ENCODE data around the gene CSRNP3. TPM values are rescaled to one million over a fixed set of nuclear protein-coding genes. Genes with fewer than 3 reads are reported as not detected.

Gene CSRNP3
- total RNA-seq, 1 donor from 2014 or later: 0.26 TPM

DNA sequence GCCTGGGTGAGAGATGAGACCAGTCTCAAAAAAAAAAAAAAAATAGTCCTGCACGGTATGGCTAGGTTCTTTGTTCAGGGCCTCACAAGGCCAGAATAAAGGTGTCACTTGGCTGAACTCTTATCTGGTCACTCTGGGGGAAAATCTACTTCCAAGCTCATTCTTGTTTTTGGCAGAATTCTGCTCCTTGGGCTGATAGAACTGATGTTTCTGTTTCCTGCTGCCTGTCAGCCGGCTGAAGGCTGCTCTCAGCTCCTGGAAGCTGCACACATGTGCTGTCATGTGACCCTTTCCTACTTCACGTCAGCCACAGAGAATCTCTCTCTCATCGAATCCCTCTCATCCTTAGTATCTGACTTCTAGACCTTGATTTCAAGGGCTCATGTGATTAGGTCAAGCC lies 10.4 kb downstream of the CSRNP3 start:
- no peak overlapping the region for H3K4me3 ChIP-seq (ENCODE audit: low read depth, low read length)
- TF ChIP-seq, protein P1, sequence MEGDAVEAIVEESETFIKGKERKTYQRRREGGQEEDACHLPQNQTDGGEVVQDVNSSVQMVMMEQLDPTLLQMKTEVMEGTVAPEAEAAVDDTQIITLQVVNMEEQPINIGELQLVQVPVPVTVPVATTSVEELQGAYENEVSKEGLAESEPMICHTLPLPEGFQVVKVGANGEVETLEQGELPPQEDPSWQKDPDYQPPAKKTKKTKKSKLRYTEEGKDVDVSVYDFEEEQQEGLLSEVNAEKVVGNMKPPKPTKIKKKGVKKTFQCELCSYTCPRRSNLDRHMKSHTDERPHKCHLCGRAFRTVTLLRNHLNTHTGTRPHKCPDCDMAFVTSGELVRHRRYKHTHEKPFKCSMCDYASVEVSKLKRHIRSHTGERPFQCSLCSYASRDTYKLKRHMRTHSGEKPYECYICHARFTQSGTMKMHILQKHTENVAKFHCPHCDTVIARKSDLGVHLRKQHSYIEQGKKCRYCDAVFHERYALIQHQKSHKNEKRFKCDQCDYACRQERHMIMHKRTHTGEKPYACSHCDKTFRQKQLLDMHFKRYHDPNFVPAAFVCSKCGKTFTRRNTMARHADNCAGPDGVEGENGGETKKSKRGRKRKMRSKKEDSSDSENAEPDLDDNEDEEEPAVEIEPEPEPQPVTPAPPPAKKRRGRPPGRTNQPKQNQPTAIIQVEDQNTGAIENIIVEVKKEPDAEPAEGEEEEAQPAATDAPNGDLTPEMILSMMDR (IDR thresholded peaks at IDR 0.05; ENCODE audit: insufficient read depth, low read length, severe bottlenecking): no peak
- H3K27me3 ChIP-seq (ENCODE audit: control insufficient read depth, insufficient read depth, low read length): no peaks in the 10 kb centered on the region
- no peaks in the 10 kb centered on the region for H3K36me3 ChIP-seq (ENCODE audit: control insufficient read depth, insufficient read depth, low read length)
- FAIRE-seq: no peak
- DNase-seq (ENCODE audit: low read depth): no peak

DNA sequence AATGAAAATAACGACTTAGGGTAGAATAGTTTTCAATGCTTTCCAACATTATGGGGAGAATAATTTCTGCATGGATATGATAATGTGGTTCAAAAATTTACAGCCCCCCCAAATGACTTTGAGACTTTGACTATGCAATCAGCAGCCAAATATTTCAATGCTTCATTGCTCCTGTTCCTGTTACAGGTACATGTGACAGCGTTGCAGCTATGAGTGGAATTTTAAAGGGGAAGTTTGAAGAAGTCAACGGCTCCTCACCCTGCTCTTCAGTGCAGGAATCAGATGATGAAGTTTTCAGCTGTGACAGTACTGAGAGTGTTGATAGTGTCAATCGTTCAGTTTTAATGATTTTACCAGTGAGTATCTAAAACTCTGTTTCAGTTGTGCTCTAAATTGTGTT lies 25.1 kb downstream of the CSRNP3 start:
- FAIRE-seq: no peak
- Histone ChIP-seq H3K27me3 (ENCODE audit: control insufficient read depth, insufficient read depth, low read length) (no peaks in the 10 kb centered on the region), H3K36me3 (ENCODE audit: control insufficient read depth, insufficient read depth, low read length) (no peaks in the 10 kb centered on the region), H3K4me3 (ENCODE audit: low read depth, low read length) (no peak overlapping the region)
- TF ChIP-seq, protein P1 (IDR thresholded peaks at IDR 0.05; ENCODE audit: insufficient read depth, low read length, severe bottlenecking): no peak
- DNase-seq (ENCODE audit: low read depth): no peak

DNA sequence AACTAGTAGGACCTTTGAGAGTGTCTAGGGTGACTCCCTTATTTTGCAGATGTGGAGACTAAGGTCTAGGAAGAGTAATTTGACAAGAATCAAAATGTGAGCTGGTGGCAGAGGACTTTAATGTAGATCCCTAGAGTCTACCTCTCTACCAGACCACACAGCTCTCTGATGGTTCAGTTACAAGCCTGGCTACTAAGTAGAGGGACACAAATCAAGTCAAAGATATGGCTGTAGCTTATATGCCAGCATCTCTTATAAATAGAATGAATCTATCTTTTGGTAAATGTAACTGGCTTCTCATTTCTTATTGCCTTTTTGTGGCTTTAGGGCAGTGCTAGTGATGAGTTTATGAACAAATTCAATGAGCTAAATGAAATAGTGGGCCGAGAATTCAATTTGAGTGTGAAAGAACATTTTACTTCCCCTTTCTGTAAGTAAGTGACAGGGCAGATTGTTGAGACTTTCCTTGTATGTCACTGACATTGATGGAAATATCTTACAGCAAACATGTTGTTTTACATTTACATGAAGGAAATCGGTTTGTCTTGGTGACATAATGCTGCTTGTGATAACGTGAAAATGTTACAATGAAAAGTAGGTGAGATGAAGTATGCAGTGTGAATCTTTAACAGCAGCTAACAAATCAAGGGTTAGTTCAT lies 28.3 kb downstream of the CSRNP3 start:
- Histone ChIP-seq H3K4me3 (ENCODE audit: low read depth, low read length) (no peak overlapping the region), H3K27me3 (ENCODE audit: control insufficient read depth, insufficient read depth, low read length) (no peaks in the 10 kb centered on the region), H3K36me3 (ENCODE audit: control insufficient read depth, insufficient read depth, low read length) (no peaks in the 10 kb centered on the region)
- DNase-seq (ENCODE audit: low read depth) (no peak), FAIRE-seq (no peak)
- TF ChIP-seq, protein P1 (IDR thresholded peaks at IDR 0.05; ENCODE audit: insufficient read depth, low read length, severe bottlenecking): no peak

DNA sequence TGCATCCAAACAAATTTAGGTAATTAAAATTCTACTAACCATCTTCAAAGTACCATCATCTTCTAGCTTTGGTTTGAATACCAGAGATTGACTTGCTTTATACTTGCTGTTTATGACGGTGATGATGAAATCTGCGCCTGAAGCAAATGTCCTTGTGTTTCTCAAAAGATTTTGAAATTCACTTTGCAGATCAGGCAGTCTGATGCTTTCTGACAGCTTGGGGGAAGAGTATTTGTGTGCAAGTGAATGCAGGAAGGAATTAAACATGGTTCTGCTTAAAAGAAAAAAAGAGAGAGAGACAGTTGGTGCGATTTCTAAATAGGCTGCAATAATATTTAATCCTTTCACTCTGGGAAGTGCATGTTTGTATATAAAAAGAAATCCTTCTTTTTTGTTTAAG lies 29.6 kb downstream of the CSRNP3 start:
- Histone ChIP-seq H3K36me3 (ENCODE audit: control insufficient read depth, insufficient read depth, low read length) (no peaks in the 10 kb centered on the region), H3K27me3 (ENCODE audit: control insufficient read depth, insufficient read depth, low read length) (no peaks in the 10 kb centered on the region), H3K4me3 (ENCODE audit: low read depth, low read length) (no peak overlapping the region)
- FAIRE-seq: no peak
- TF ChIP-seq, protein P1 (IDR thresholded peaks at IDR 0.05; ENCODE audit: insufficient read depth, low read length, severe bottlenecking): no peak
- DNase-seq (ENCODE audit: low read depth): no peak

DNA sequence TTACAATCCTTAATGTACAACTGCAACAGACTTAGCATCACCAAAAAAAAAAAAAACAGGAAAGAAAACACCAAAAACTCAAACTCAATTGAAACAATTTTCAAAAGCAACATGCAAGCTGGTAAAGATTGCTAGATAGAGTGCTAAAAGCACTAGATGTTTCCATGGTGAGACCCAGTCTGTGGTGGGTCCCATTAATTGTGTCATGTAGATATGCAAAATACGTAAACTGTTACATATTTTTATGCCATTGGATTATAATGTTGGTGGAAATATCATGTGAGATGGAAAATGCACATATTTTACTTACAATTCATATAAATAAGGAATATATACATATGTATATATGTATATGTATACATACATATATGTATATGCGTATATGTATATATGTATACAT lies 30.5 kb downstream of the CSRNP3 start:
- TF ChIP-seq, protein P1 (IDR thresholded peaks at IDR 0.05; ENCODE audit: insufficient read depth, low read length, severe bottlenecking): no peak
- Histone ChIP-seq H3K4me3 (ENCODE audit: low read depth, low read length) (no peak overlapping the region), H3K27me3 (ENCODE audit: control insufficient read depth, insufficient read depth, low read length) (no peaks in the 10 kb centered on the region), H3K36me3 (ENCODE audit: control insufficient read depth, insufficient read depth, low read length) (no peaks in the 10 kb centered on the region)
- no peak for FAIRE-seq
- DNase-seq (ENCODE audit: low read depth): no peak

DNA sequence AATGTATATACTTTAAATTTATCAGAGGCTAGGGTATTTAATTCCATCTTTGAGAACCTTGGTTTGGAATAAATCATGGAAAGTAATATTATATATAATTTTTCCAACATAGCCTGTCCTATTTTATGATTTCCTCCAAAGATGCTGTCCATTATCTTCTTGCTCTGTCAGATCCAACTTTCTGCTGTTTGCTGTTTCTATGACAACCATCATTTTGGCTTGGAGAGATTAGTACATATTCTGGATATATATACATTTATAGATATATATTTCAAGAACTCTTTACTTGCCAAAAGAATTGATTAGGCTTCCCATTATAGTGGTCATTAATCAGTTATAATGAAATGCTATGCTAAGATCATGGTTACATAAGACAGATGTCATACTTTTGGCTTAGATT lies 31.3 kb downstream of the CSRNP3 start:
- H3K36me3 ChIP-seq (ENCODE audit: control insufficient read depth, insufficient read depth, low read length): no peaks in the 10 kb centered on the region
- FAIRE-seq: no peak
- no peak overlapping the region for H3K4me3 ChIP-seq (ENCODE audit: low read depth, low read length)
- no peaks in the 10 kb centered on the region for H3K27me3 ChIP-seq (ENCODE audit: control insufficient read depth, insufficient read depth, low read length)
- DNase-seq (ENCODE audit: low read depth): no peak
- TF ChIP-seq, protein P1 (IDR thresholded peaks at IDR 0.05; ENCODE audit: insufficient read depth, low read length, severe bottlenecking): no peak

Measured in bronchial epithelial cell (primary cell).